ENCODE measurements around the gene RAD1.

GRCh38 chr5:34927785-34928184 is 12.5 kb upstream of the RAD1 start:
- TF ChIP-seq POLR2A (IDR thresholded peaks at IDR 0.05) (no peak), CTCF (IDR thresholded peaks at IDR 0.05) (no peak)
